DND-41 (cell line): ENCODE measurements around the gene STARD10.

Experiments used
- ATAC-seq: fragments of 200-7000 bp; cut with Tn5 transposase; 3 replicates; pipeline ENCODE4 v1.9.1; 2021; ENCODE audit warnings: low read depth; ENCODE audit not compliant: insufficient read depth
- DNase-seq: peaks from one replicate; pipeline ENCODE4 v3.0.0-alpha.2; 2020
- H2AFZ ChIP-seq: 2 replicates; pipeline ENCODE4 v1.6.0; 2012; ENCODE audit warnings: low read depth, low read length
- H3K27ac ChIP-seq: 2 replicates; pipeline ENCODE4 v1.5.1; 2012; ENCODE audit warnings: low read length, inconsistent platforms
- H3K27me3 ChIP-seq: fragments of 200-600 bp; sonication (generic); 2 replicates; pipeline ENCODE4 v1.6.0; 2012; ENCODE audit warnings: low read length, mild to moderate bottlenecking, inconsistent platforms; ENCODE audit not compliant: insufficient read depth, poor library complexity
- H3K36me3 ChIP-seq: 2 replicates; pipeline ENCODE4 v1.5.1; 2012; ENCODE audit warnings: low read length, inconsistent platforms; ENCODE audit not compliant: insufficient read depth
- H3K4me1 ChIP-seq: 2 replicates; pipeline ENCODE4 v1.5.1; 2012; ENCODE audit warnings: mild to moderate bottlenecking, low read length; ENCODE audit not compliant: insufficient read depth
- H3K4me2 ChIP-seq: 2 replicates; pipeline ENCODE4 v1.6.0; 2012; ENCODE audit warnings: mild to moderate bottlenecking, moderate library complexity, low read length, inconsistent platforms; ENCODE audit not compliant: insufficient read depth
- H3K4me3 ChIP-seq, 2 experiments: fragments of 200-600 bp in 1 of 2; shearing (Covaris generic) in 1 of 2; 2 replicates each; pipeline ENCODE4 v1.5.1; 2012 to 2016; ENCODE audit warnings: inconsistent platforms in 2 of 2, low read length in 2 of 2, mild to moderate bottlenecking in 2 of 2, low read depth in 1 of 2, moderate library complexity in 1 of 2
- H3K79me2 ChIP-seq: 2 replicates; pipeline ENCODE4 v1.6.0; 2012; ENCODE audit warnings: low read length, inconsistent platforms; ENCODE audit not compliant: insufficient read depth
- H3K9ac ChIP-seq: 2 replicates; pipeline ENCODE4 v1.6.0; 2012; ENCODE audit warnings: low read depth, mild to moderate bottlenecking, inconsistent platforms, low read length, moderate library complexity
- H3K9me3 ChIP-seq: 2 replicates; pipeline ENCODE4 v1.5.1; 2012; ENCODE audit warnings: low read length, moderate library complexity, mild to moderate bottlenecking, inconsistent platforms; ENCODE audit not compliant: insufficient read depth, severe bottlenecking
- H4K20me1 ChIP-seq: 2 replicates; pipeline ENCODE4 v1.6.0; 2012; ENCODE audit warnings: low read length; ENCODE audit not compliant: insufficient read depth
- EZH2 ChIP-seq: IDR thresholded peaks from 3 replicates; pipeline ENCODE4 v1.6.1; 2012; ENCODE audit warnings: borderline replicate concordance, low read depth, mild to moderate bottlenecking, moderate library complexity, low read length, inconsistent platforms; ENCODE audit not compliant: severe bottlenecking
- TF ChIP-seq, protein P1 (sequence below): IDR thresholded peaks from 2 replicates; pipeline ENCODE4 v1.5.1; 2012; ENCODE audit warnings: borderline replicate concordance, low read length, moderate library complexity, mild to moderate bottlenecking; ENCODE audit not compliant: poor library complexity, severe bottlenecking; ENCODE audit errors: extremely low read depth

Gene STARD10

GRCh38 chr11:72730737-72731136, 63.1 kb downstream of the STARD10 start:
- Histone ChIP-seq H3K4me1 (no peaks in the 10 kb centered on the region), H3K9me3 (no peaks in the 10 kb centered on the region), H3K4me3 (no peak overlapping the region), H3K27me3 (no peaks in the 10 kb centered on the region), H3K9ac (no peak overlapping the region), H4K20me1 (peaks cover 19% of the 10 kb centered on the region), H3K36me3 (peaks cover 19% of the 10 kb centered on the region), H3K79me2 (peaks cover 37% of the 10 kb centered on the region), H2AFZ (no peak overlapping the region), H3K4me2 (no peak overlapping the region), H3K27ac (no peak overlapping the region)
- DNase-seq = no peak
- ATAC-seq = no peak
- TF ChIP-seq, protein P1, sequence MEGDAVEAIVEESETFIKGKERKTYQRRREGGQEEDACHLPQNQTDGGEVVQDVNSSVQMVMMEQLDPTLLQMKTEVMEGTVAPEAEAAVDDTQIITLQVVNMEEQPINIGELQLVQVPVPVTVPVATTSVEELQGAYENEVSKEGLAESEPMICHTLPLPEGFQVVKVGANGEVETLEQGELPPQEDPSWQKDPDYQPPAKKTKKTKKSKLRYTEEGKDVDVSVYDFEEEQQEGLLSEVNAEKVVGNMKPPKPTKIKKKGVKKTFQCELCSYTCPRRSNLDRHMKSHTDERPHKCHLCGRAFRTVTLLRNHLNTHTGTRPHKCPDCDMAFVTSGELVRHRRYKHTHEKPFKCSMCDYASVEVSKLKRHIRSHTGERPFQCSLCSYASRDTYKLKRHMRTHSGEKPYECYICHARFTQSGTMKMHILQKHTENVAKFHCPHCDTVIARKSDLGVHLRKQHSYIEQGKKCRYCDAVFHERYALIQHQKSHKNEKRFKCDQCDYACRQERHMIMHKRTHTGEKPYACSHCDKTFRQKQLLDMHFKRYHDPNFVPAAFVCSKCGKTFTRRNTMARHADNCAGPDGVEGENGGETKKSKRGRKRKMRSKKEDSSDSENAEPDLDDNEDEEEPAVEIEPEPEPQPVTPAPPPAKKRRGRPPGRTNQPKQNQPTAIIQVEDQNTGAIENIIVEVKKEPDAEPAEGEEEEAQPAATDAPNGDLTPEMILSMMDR = no peak
- no peak for TF ChIP-seq EZH2

- TF ChIP-seq EZH2 = no peak
- TF ChIP-seq, protein P1 = no peak
- no peaks in the 10 kb centered on the region for H3K27me3 ChIP-seq
- H2AFZ ChIP-seq = no peak overlapping the region
- H3K9ac ChIP-seq = no peak overlapping the region
- H3K27ac ChIP-seq = no peak overlapping the region
- H3K4me1 ChIP-seq = no peaks in the 10 kb centered on the region
- H3K4me3 ChIP-seq = no peak overlapping the region
- no peaks in the 10 kb centered on the region for H3K9me3 ChIP-seq
- H3K36me3 ChIP-seq = peaks cover 22% of the 10 kb centered on the region
- peaks cover 34% of the 10 kb centered on the region for H3K79me2 ChIP-seq
- no peak overlapping the region for H3K4me2 ChIP-seq
- H4K20me1 ChIP-seq = peaks cover 17% of the 10 kb centered on the region
- ATAC-seq (no peak), DNase-seq (no peak)
Measured at GRCh38 chr11:72730243-72730642, 63.6 kb downstream of the STARD10 start.

DNA sequence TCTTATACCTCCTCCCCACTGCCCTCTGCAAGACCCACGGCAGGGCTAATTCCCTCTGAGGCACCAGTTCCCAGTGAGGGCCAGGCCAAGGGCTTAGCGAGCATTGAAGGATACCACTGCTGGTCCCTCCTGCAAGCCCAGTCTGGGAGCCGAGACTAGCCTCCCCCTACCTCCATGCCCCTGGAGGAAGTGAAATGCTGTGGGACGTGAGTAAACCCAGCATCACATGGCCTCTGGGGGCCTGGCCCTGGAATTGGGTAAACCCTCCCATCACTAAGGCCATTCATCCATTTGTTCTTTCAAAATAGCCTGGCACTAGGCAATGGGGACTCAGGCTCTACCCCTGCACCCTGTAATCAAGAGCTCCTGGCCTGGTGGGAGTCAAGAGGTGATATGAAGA, 66.3 kb downstream of the STARD10 start:
- H3K27ac ChIP-seq = no peak overlapping the region
- peaks cover 33% of the 10 kb centered on the region for H3K36me3 ChIP-seq
- H3K9ac ChIP-seq = no peak overlapping the region
- peaks cover 8% of the 10 kb centered on the region; the same call in 1 of the 2 replicates for H4K20me1 ChIP-seq
- no peak overlapping the region for H3K4me3 ChIP-seq
- no peak for DNase-seq
- no peak overlapping the region for H2AFZ ChIP-seq
- no peaks in the 10 kb centered on the region for H3K27me3 ChIP-seq
- TF ChIP-seq, protein P1 = no peak
- no peak for TF ChIP-seq EZH2
- H3K4me2 ChIP-seq = no peak overlapping the region
- no peaks in the 10 kb centered on the region for H3K9me3 ChIP-seq
- peaks cover 9% of the 10 kb centered on the region for H3K4me1 ChIP-seq
- peaks cover 39% of the 10 kb centered on the region for H3K79me2 ChIP-seq
- ATAC-seq = no peak
